8988T (cell line): ENCODE results near the gene MYOM1.
A peak's percentile ranks its signal among the peaks of the same experiment; 100 is the strongest.
"Not testable (repeated sequence)": the region's sequence is repeated elsewhere in the genome, so short reads cannot be mapped to it uniquely, and the experiment has no call there.

Experiments
- DNase-seq: peaks from one replicate; pipeline ENCODE4 v3.0.0; 2011

The MYOM1 gene

GRCh38 chr18:3217948-3218647 lies 1.7 kb downstream of the MYOM1 start:
- DNase-seq = no peak

DNA sequence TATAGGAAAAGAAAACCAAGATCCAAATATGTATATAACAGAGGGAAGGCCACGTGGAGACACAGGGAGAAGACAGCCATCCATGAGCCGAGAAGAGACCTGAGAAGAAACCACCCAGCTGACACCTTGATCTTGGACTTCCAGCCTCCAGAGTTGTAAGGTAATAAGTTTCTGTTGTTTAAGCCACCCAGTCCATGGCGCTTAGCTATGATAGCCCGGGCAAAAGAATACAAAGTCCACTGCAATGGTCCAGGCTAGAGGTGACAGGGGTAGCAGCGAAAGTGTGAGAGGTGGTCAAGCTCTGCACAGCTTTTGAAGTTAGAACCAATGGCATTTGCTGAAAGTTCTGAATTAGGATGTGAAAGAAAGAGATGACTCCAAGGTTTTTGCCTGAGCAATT lies 2.8 kb downstream of the MYOM1 start:
- DNase-seq = no peak

- peak; percentile 26 for DNase-seq
These were observed 4.7 kb downstream of the MYOM1 start for GRCh38 chr18:3214855-3215637.

GRCh38 chr18:3213300-3214059 lies 6.3 kb downstream of the MYOM1 start:
- DNase-seq = no peak

DNA sequence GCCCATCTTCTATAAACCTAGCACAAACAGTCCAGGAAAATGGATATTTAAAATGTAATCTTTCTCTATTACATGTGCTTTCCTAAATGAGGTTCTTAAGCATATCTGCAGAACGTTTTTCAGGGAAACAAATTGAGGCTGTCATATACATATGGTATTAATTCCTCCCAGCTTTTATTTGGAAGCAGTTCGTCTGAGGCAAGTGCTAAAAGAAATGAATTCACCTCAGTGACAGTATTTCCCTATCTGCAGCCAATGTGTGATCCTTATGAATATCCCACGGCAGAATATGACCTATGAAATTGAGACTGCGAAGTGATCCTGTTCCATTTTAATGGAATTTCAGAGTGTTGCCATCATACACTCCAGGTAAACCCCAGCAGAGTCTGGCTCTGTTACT lies 7.1 kb downstream of the MYOM1 start:
- no peak for DNase-seq

- DNase-seq = no peak
These were observed 8.4 kb downstream of the MYOM1 start for GRCh38 chr18:3211236-3211992.

DNA sequence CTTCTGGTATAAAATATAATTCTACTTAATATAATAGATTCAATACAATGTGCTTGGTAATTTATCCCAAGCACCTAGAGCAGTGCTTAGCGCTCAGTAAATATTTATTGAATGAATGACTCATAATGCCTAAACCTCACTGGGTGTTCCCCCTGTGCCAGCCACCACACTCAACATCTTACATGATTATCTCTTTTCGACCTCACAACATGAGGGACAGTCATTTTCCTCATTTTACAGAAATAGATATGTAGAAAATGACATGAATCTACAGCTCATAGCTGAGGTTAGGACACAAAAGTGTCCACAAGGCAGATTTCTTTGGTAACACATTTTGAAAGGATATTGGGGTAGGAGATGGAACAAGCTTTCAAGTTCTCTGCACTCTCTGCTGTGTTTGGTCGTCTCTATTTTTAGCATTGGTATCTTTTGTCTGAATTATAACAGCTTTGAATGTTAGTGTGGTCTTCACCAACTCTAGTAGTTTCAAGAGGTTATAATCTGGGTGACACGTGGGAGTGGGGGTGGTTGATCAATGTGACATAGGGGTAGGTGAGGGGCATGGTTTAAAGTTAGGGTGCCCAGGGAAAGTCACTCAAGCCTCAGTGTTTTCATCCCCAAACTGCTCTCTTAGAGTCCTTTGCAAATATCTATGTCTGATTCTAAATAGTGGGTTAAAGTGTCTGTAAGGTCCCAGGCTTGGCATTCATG lies 9.8 kb downstream of the MYOM1 start:
- DNase-seq = no peak

- peak; percentile 31 for DNase-seq
These were observed 12.2 kb downstream of the MYOM1 start for GRCh38 chr18:3207565-3207964.

DNA sequence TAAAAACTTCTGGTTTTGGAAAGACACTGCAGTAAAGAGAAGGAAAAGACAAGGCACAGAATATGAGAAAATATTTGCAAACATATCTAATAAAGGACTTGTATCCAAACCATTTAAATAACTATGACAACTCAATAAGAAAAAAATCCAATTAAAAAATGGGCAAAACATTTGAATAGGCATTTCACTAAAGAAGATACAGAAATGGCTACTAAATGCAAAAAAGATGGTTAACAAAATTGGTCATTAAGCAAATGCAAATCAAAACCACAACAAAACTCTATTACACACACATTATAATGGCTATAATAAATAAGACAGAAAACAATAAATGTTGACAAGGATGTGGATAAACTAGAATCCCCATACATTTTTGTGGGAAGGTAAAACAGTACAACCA lies 14.5 kb downstream of the MYOM1 start:
- DNase-seq = no peak

DNA sequence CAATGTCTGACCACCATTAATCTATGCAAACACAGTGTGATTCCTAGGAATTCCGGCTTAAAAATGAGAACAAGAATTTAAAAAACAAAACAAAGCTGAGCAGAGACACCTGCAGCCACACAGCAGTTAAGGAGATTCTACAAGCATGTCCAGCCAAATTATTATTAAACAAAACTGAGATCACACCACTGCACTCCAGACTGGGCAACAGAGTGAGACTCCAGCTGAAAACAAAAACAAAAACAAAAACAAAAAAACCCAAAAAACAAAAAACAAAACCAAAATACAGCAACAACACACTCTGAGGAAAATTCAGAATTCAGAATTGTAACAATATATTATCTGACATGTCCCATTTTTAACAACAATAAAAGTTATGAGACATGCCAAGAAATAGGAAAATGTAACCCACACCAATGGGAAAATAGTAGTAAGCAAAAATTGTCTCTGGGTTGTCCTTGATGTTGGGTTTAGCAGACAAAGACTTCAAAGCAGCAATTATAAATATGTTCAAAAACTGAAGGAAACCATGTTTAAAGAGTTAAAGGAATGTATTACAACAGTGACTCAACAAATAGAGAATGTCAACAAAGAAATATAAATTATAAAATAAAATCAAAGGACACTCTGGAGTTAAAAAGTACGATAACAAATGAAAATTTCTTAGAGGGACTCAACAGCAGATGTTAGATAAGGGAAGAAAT lies 19.7 kb downstream of the MYOM1 start:
- DNase-seq = no peak

- not testable (repeated sequence) for DNase-seq
These were observed 21.4 kb downstream of the MYOM1 start for GRCh38 chr18:3198260-3198860.

- no peak for DNase-seq
These were observed 24.7 kb downstream of the MYOM1 start for GRCh38 chr18:3194947-3195612.

- no peak for DNase-seq
These were observed 26.4 kb downstream of the MYOM1 start for GRCh38 chr18:3193331-3193730.

GRCh38 chr18:3192752-3193151 lies 27.0 kb downstream of the MYOM1 start:
- DNase-seq = no peak

DNA sequence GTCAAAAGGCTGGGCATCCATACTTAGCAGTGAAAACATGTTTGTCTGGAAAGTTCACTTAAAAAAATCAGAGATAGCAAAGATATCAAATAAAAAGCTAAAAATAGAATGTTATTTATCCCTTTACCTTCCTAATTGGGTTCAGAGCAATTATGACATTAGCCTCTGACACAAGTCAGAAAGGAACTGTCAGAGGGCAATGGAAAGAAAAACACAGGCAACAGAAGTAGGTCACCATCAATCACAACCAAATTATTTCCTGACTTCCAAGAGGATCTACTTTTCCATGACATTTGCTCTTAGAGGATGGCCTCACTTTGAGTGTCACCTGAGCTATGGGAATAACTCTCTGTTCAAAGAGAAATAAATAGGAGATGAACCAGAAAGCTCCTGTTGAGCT lies 27.5 kb downstream of the MYOM1 start:
- no peak for DNase-seq

DNA sequence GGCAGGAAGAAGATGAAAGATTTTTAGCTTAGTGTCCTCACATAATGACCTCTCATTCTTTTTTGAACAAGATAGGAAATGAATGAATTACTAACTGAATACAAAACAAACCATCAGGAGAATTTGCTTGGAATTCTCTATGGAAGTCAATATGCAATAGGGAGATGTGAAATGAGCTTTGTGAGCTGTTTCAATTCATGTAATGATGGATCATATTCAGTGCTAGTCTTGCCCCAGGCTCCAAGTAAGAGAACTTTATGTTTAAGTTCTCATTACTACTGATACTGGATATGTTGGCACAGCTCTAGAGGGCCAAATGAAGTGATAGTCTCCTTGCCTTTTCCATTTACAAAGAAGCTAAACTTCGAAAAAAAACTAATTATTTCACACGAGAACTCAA lies 29.2 kb downstream of the MYOM1 start:
- no peak for DNase-seq

DNA sequence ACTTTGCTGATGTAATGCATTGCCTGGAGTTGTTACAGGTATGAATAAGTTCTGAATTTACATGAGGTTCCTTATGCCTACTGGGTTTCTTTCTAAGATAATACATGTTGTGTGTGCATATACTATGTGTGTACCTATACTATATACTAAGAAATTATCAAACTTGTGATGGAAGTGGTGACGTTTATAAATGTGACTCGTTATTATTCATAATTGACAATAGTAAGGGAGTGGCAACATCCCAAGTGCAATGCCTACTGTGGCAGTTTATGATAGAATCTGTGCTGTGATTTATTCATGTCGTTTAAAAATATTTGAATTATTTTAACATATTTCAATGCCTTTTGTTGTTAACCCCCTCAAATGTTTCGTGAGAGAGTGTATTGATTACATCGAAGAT lies 29.9 kb downstream of the MYOM1 start:
- no peak for DNase-seq

GRCh38 chr18:3186678-3187658 lies 32.8 kb downstream of the MYOM1 start:
- DNase-seq = peak; percentile 28

- DNase-seq = no peak
These were observed 35.3 kb downstream of the MYOM1 start for GRCh38 chr18:3184275-3184963.
